Stimulated activated CD4-positive, alpha-beta T cell treated with anti-CD3 and anti-CD28 coated beads, Interleukin-1b, Interleukin-23, amount 100 ng/mL, for 24 hours (primary cell): ENCODE data around the gene SAMD4A.

ENCODE experiments used
- DNase-seq, 4 experiments: peaks; one replicate each; pipeline ENCODE4 v3.0.0-alpha.2; 2020; ENCODE audit warnings: low read depth in 4 of 4, low spot score in 1 of 4

The SAMD4A gene

DNA sequence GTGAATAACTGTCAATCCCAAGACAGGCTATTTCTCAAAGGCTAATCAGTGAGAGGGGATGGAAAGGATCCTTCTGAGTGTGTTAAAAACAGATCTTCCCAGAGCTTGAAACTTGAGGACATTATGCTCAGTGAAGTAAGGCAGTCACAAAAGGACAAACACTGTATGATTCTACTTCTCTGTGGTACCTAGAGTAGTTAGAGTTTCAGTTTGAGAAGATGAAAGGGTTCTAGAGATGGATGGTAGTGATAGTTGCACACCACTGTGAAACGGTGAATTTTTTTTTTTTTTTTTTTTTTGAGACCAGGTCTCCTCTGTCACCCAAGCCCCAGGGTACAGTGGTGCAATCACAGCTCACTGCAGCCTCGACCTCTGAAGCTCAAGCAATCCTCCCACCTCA, 133.8 kb downstream of the SAMD4A start:
- DNase-seq, result no peak

DNA sequence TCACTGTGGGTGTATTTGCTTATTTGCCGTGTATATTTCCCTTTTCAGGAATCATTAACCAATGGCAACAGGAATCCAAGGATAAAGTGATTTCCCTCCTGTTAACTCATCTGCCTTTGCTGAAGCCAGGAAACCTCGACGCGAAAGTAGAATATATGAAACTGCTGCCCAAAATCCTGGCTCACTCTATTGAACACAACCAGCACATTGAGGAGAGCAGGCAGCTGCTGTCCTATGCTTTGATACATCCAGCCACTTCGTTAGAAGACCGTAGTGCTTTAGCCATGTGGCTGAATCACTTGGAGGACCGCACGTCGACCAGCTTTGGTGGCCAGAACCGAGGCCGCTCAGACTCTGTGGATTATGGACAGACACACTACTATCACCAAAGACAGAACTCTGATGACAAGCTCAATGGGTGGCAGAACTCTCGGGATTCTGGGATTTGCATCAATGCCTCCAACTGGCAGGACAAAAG, 135.1 kb downstream of the SAMD4A start:
- no peak for DNase-seq

DNA sequence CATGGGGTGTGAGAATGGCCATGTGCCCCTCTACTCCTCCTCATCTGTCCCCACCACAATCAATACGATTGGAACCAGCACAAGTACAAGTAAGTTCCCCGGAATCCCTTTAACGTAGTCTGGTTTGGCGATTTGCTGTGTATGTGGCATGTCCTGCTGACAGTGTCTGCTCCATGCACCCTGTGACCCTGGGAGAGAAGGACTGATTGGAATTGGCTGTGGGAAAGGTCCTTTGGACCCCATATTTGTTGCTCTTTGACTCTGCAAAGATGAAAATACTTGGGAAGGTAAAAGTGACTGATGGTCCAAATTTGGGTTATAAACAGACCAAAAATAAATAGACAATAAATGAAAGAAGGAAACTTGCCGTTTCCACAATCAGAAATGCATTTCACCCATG, 135.6 kb downstream of the SAMD4A start:
- no peak for DNase-seq

DNA sequence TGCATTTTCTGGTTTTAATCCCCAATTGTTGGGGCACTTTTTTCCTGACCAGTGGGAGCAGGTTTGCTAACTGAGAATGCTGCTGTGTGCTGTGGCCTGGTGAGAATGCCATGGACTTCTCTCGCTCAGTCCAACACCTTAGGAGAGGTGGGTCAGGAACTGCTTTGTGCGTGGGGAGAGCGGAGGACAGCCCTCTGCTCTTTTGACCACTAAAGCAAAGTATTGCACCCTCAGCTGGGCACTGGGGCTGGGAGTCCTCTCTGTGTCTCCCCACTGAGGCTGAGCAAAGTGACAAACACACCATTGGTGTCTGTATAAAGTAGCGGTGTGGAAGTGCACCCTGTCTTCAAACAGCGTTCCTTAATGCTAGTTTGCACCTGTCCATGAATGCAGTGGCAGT, 136.2 kb downstream of the SAMD4A start:
- no peak for DNase-seq

DNA sequence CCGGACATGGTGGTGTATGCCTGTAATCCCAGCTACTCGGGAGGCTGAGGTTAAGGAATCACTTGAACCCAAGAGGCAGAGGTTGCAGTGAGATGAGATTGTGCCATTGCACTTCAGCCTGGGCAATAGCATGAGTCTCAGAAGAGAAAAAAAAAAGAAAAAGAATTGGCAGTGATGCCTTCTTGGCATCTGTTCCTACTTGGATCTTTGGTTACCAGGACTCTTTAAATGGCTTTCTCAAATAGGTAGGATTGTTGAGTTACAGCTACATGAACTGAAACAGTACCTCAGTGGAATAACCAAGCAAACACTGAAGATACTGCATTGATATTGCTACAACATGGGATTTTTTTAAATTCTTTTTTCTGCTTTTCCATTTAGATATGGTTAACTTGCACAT, 136.8 kb downstream of the SAMD4A start:
- DNase-seq, result no peak

DNA sequence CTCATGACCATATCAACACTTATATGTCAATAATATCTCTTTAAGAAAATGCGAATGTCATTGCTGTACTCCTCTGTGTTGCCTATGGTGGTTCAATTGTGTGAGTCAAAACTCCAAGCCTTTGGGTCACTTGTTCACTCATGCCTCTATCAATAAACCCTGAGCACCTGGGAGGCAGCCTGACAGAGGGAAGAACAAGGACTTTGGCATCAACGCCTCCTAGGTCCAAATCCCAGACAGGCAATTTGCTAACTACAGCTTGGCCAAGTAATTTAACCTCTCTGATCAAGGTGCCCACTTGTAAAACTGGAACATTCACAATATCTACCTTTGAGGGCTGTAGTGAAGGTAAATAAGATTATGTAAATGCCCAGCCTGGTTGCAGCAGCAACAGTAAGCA, 137.8 kb downstream of the SAMD4A start:
- no peak for DNase-seq

DNA sequence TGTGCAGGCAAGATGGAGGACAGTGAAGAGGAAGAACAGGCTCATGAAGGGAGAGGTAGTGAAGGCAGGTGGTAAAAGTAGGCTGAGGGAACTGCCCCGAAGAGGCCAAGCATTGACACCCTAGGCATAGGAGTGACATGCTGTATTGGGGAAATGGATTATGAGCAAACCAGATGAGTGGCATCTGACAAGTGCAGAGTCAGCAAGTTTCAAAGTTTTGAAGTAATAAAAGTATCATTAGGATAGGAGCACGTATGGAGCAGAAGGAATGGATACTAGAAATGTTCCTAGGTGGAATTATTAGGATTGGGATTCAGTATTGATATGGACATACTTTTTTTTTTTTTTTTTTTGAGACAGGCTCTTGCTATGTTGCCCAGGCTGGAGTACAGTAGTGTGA, 139.8 kb downstream of the SAMD4A start:
- no peak for DNase-seq

DNA sequence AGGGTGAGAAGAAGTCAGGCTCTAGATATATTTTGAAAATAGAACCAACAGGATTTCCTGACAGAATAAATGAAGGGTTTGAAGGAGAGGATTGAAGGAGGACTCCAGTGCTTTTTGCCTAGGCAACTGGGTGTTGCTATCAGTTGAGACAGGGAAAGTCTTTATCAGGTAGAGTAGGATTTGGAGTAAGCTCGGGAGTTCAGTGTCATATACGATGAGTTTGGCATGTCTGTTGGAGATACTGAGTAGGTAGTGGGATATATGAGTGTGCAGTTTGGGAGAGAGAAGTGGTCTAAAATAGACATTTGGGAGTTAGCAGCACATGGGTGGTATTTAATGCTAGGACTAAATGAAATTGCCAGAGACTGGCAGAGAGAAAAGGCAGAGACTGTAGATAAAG, 141.2 kb downstream of the SAMD4A start:
- DNase-seq, result no peak

DNA sequence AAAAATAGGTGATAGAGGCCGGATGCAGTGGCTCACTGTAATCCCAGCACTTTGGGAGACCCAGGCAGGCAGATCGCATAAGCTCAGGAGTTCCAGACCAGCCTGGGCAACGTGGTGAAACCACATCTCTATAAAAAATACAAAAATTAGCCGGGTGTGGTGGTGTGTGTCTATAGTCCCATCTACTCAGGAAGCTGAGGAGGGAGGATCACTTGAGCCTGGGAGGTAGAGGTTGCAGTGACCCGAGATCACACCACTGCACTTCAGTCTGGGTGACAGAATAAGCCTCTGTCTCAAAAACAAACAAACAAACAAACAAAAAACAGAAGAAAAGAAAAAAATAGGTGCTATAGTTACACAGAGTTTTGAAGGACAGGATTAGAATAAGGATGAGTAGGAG, 142.1 kb downstream of the SAMD4A start:
- DNase-seq, result no peak

DNA sequence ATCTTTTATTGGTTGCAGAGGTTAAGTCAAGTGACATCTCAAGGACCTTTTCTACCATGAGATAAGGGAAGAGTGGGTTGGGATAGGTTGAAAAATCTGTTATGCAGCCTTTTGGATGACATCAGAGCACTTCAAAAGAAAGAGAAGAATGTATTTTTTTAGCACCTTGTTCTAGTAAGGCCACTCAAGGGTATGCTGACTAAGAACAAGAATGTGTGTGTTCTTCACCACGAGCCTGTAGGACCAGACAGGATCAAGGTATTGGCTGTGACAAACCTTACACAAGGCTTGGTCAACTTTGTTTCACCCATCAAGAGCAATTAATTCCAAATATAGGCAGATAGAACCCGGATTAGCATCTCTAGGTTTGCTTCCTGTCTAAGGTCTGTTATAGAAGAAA, 142.5 kb downstream of the SAMD4A start:
- no peak for DNase-seq

DNA sequence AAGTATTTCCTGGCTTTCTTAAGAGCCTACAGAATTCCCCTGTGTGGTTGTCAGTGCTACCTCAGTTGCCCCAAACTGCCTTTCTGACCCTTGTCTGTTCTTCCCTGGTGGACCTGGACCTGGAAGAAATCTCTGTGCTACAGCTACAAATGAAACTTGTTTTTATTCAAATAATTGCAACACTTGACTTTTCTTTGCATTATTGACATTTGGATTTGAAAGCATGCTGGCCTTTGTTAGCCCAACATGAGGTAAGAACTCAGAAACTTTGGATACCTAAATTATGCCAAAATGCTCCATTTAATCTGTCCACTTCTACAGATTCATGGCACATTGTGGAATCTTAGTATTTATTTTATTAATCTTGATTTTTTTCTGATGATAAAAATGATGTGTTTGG, 142.9 kb downstream of the SAMD4A start:
- no peak for DNase-seq

DNA sequence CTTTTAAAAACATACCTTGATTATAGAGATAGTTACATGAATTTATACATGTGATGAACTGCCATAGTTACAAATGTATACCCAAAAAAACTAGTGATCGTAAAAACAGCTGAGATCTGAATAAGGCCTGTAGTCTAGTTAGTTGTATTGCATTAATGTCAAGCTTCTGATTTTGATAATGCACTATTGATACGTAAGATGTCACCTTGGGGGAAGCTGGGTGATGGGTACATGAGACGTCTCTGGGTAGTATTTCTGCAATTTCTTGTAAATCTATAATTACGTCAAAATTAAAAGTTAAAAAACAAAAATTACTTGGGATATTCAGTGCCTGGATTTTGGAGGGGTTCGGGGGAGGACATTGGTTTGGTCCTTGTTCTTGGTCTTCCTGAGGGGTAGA, 144.4 kb downstream of the SAMD4A start:
- DNase-seq, result no peak

DNA sequence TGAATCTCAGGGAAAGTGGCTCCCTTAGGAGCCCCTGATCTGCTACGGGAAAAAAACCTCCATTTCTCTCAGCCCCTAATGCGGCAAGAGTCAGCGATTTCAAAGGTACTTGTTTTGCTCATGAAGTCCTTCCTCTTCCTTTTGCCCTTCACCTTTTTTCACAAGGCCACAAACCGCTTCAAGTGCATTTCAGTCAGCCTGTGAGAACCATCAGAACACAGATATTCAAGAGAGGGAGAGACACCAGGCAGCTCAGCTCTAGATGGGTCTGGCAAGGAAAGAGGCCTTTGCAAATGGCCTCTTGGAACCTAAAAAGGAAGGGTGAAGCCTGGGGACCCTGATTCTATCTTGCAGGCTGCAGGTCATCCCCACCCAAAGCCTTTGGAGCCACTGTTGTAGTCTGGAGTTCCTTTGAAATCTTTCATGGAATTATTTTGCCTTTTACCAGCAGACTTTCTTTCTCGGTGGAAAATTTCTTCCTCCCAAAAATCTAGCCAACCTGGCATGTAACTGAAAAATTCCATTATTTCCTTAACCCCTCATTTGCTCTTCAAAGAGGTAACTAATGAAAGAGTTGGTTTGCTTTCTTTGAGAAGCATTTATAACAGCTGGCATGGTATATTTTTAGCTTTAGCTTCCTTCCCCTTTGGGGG, 145.0 kb downstream of the SAMD4A start:
- DNase-seq, result no peak

DNA sequence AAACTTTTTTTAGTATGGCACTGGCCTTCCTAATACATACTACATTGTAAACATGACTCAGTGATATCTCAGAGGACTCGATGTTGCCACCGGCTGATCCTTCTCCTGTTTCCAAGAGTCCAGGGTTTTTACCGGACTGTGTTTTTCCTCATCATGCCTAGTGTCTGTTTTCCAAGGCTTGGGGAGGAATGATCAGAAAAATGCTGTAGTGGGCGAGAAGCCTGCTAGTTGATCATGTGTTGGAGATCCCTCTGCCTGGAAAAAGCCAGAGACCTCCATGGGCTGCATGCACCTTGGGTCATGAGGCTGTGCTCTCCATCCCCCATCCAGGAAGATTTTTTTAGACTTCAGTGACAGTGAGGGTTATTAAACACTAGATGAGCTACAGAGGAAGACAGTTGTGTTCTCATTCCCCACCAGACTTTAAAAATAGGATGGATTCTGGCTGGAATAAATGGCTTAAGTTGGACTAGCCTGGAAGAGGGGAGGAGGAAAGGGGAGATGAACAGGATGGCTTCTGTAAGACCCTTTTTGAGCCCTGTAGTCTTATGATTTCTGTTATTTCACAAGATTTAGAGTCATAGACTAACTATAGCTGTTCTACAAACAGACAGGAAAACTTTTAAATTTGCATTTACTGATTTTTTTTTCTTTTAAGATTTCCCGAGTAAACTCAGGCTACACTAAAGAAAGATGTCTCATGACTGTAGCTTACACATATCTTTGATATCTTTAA, 145.7 kb downstream of the SAMD4A start:
- no peak for DNase-seq

DNA sequence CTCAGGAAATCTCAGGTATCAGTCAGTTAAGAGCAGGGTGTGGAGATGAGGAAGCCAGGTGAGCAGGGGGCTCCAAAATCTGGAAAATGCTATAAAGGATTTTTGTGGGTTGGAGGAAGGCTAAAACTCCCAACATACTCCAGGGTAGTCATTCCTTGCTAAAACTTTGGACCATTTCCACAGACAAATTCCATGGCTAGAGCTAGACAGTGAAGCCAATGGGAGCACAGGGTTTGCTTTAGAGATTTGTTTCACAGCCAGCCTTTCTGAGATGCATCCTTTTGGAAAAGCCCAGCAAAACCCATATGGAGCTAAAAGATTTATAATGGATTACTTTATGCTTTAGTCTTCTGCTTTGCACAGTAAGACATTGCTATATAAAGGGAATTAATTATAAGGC, 146.5 kb downstream of the SAMD4A start:
- DNase-seq, result no peak

DNA sequence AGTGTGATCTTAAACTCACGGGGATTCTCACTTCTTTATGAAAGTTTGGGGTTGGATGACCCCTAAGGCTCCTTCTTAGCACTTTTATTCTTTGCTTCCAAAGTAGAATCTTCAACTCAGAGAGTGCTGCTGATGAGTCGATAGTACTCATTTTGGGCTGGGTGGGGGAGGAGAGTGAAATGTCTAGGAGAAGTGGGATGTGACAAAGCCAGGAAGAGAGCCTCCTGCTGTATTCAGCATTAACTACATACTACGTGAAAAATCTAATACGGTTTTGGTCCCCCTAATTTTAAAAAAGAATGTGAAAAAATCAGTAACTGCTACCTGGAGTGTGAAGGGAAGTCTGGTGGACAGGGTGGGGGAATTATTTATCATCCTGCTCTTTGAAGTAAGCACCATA, 148.3 kb downstream of the SAMD4A start:
- no peak for DNase-seq

DNA sequence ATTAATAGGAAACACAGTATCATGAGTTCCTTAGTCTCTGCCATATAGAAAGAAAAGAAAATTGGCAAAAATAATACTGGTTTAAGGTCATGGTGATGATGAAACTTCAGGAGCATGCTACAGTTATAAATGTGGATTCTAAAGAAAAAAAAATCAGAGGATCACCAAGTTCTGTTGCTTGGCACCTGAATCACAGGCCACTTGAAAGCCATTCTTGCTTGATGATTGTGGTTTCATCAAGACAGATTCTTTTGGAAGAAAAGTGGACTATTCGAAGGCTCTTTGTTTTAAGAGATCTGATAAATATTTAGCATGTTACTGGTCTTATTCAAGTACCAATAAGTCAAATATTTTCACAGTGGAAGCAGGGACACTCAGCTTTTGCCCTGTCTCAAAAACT, 148.9 kb downstream of the SAMD4A start:
- DNase-seq, result no peak

DNA sequence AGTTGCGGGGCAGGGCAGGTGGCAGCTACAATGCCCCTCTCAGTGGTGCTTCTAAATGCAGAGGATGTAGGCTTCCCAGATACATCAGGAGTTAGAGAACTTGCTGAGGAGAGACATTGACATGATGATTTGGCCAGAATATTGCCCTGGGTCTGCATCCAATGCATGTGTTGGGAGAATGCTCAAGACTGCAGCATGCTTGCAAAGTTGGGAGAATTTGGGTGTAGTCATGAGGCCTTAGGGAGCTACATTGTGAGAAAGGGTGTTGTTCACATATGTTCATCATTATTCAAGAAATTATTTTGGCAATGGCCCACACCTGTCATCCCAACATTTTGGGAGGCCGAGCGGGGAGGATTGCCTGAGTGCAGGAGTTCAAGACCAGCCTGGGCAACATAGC, 149.9 kb downstream of the SAMD4A start:
- DNase-seq, result no peak

DNA sequence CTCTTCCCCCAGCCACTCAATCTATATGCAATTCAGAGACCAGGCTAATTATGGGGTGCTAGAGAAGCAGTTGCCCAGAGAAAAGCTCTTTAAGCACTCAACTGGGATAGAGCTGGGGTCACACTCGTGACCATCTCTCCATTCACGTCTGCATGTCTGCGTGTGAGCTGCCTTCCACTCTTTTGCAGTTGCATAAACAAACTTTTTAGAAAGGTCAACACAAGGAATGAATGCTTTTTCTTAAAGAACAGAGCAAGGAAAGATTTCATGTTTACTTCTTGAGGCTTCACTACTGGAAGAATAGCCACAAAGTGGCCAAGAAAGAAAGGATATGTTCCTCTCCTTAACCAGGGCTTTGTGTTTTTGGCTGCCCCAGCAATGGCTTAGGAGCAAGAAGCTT, 151.1 kb downstream of the SAMD4A start:
- no peak for DNase-seq

DNA sequence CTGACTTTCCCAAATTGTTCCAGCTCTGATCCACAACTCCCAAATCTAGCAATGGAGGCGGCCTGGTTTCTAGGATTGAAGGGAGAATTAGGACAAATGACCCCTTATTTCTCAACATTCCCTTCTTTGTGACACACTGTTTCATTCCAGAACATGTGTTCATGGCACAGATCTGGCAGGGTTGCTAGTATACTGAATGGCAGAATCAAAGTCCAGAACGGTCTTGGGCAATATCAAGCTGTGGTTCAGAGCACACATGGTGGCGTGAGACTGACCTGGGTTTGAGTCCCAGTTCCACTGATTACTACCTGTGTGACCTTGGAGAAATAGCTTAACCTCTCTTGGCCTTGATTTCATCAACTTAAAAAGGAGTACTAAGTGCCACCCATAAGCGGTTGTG, 152.5 kb downstream of the SAMD4A start:
- no peak for DNase-seq

DNA sequence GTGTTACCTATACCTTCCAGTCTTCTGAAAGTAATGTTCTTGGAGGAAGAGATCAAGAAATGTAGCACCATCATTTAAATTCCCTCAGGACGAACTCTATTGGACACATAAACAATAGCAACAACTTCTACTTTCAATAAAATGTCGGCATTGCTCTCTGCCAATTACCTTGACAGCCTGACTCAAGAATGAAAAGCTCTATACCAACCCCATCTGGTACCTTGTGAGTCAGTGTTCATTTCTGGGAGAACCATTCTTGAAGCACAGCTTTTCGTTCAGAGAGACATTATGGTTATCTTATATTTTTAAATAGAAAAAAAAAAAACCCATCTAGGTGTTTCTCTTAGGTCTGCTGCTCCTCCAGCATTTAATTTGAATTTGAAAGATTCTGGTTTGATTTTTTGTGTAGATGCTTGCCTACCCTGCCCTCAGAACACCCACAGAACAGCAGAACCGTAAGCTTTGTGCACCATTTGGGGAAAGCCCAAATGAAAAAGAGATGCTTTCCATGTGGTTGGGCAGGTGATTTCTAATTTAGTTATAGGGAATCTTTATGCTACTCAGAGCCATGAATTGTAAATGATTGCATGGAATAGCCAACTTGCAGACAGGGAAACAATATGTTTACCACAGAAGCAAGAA, 156.0 kb downstream of the SAMD4A start:
- DNase-seq, result no peak

DNA sequence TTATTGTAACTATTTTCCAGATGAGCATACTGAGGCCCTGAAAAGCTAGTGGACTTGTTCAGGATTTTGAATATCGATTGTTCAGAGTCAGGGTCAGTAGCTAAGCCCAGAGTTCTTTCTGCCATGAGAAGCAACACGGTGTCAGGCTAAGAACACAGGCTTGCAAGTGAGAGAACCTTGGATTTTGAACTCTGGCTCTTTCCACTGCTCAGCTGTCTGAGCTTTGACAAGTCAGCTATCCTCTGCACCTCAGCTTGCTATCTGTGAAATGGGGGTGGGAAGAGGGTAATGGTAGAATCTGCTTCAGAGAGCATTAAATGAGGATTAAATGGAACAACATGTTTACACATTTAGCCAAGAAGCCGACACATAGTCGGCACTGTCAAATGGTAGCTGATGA, 157.2 kb downstream of the SAMD4A start:
- no peak for DNase-seq
